Measurements from ENCODE around the gene CCDC93.

CCDC93 gene

GRCh38 chr2:117994729-117995128 is 19.1 kb downstream of the CCDC93 start:
- DNase-seq (ENCODE audit: low read depth in 2 of 3, low spot score in 2 of 3), result no peak

- DNase-seq (ENCODE audit: low read depth in 2 of 3, low spot score in 2 of 3), result no peak
Observed at GRCh38 chr2:117989854-117990438, 23.9 kb downstream of the CCDC93 start.

- no peak for DNase-seq (ENCODE audit: low read depth in 2 of 3, low spot score in 2 of 3)
Observed at GRCh38 chr2:117987121-117987520, 26.7 kb downstream of the CCDC93 start.

GRCh38 chr2:117985092-117985491 is 28.8 kb downstream of the CCDC93 start:
- DNase-seq (ENCODE audit: low read depth in 2 of 3, low spot score in 2 of 3), result no peak

GRCh38 chr2:117984208-117984607 is 29.7 kb downstream of the CCDC93 start:
- DNase-seq (ENCODE audit: low read depth in 2 of 3, low spot score in 2 of 3), result no peak

- no peak for DNase-seq (ENCODE audit: low read depth in 2 of 3, low spot score in 2 of 3)
Observed at GRCh38 chr2:117983040-117983439, 30.8 kb downstream of the CCDC93 start.

GRCh38 chr2:117982376-117983033 is 31.4 kb downstream of the CCDC93 start:
- DNase-seq (ENCODE audit: low read depth in 2 of 3, low spot score in 2 of 3), result no peak

- DNase-seq (ENCODE audit: low read depth in 2 of 3, low spot score in 2 of 3), result no peak
Observed at GRCh38 chr2:117981810-117982209, 32.1 kb downstream of the CCDC93 start.

- no peak for DNase-seq (ENCODE audit: low read depth in 2 of 3, low spot score in 2 of 3)
Observed at GRCh38 chr2:117980783-117981676, 32.8 kb downstream of the CCDC93 start.

GRCh38 chr2:117979911-117980701 is 33.8 kb downstream of the CCDC93 start:
- no peak for DNase-seq (ENCODE audit: low read depth in 2 of 3, low spot score in 2 of 3)

GRCh38 chr2:117977696-117978095 is 36.2 kb downstream of the CCDC93 start:
- no peak for DNase-seq (ENCODE audit: low read depth in 2 of 3, low spot score in 2 of 3)

GRCh38 chr2:117976581-117976980 is 37.3 kb downstream of the CCDC93 start:
- no peak for DNase-seq (ENCODE audit: low read depth in 2 of 3, low spot score in 2 of 3)

GRCh38 chr2:117973498-117974082 is 40.3 kb downstream of the CCDC93 start:
- DNase-seq (ENCODE audit: low read depth in 2 of 3, low spot score in 2 of 3), result no peak

GRCh38 chr2:117972476-117973123 is 41.3 kb downstream of the CCDC93 start:
- no peak for DNase-seq (ENCODE audit: low read depth in 2 of 3, low spot score in 2 of 3)

GRCh38 chr2:117968722-117969121 is 45.1 kb downstream of the CCDC93 start:
- no peak for DNase-seq (ENCODE audit: low read depth in 2 of 3, low spot score in 2 of 3)

- no peak for DNase-seq (ENCODE audit: low read depth in 2 of 3, low spot score in 2 of 3)
Observed at GRCh38 chr2:117967977-117968718, 45.7 kb downstream of the CCDC93 start.

- no peak for DNase-seq (ENCODE audit: low read depth in 2 of 3, low spot score in 2 of 3)
Observed at GRCh38 chr2:117963446-117963845, 50.4 kb downstream of the CCDC93 start.

- DNase-seq (ENCODE audit: low read depth in 2 of 3, low spot score in 2 of 3), result no peak
Observed at GRCh38 chr2:117961201-117961600, 52.7 kb downstream of the CCDC93 start.

- DNase-seq (ENCODE audit: low read depth in 2 of 3, low spot score in 2 of 3), result no peak
Observed at GRCh38 chr2:117960231-117960630, 53.6 kb downstream of the CCDC93 start.

GRCh38 chr2:117958186-117958585 is 55.7 kb downstream of the CCDC93 start:
- DNase-seq (ENCODE audit: low read depth in 2 of 3, low spot score in 2 of 3), result no peak
